Glutamatergic neuron (in vitro differentiated cells): ENCODE data around the gene MEF2D. TPM values are rescaled to one million over a fixed set of nuclear protein-coding genes. Genes with fewer than 3 reads are reported as not detected.

ENCODE experiments used
- DNase-seq: peaks from one replicate; pipeline ENCODE4 v3.0.0; 2022
- H3K27ac Mint-ChIP-seq: one replicate; pipeline ENCODE4 v1.8.0; 2020; ENCODE audit warnings: mild to moderate bottlenecking, mixed read lengths, inconsistent platforms; ENCODE audit not compliant: unreplicated experiment
- H3K27me3 Mint-ChIP-seq: one replicate; pipeline ENCODE4 v1.8.0; 2020; ENCODE audit warnings: mild to moderate bottlenecking, moderate library complexity, mixed read lengths, inconsistent platforms; ENCODE audit not compliant: unreplicated experiment
- H3K36me3 Mint-ChIP-seq: one replicate; pipeline ENCODE4 v1.8.0; 2020; ENCODE audit warnings: mild to moderate bottlenecking, mixed read lengths, inconsistent platforms; ENCODE audit not compliant: unreplicated experiment
- H3K4me1 Mint-ChIP-seq: one replicate; pipeline ENCODE4 v1.8.0; 2020; ENCODE audit warnings: mild to moderate bottlenecking, low read depth, mixed read lengths, inconsistent platforms; ENCODE audit not compliant: unreplicated experiment
- H3K4me3 Mint-ChIP-seq: one replicate; pipeline ENCODE4 v1.8.0; 2020; ENCODE audit warnings: mild to moderate bottlenecking, mixed read lengths, inconsistent platforms; ENCODE audit not compliant: unreplicated experiment
- H3K9me3 Mint-ChIP-seq: one replicate; pipeline ENCODE4 v1.8.0; 2020; ENCODE audit warnings: mild to moderate bottlenecking, moderate library complexity, mixed read lengths, inconsistent platforms; ENCODE audit not compliant: unreplicated experiment
- total RNA-seq: library from RNA; stranded (reverse); fragmentation: NEBNext Ultra II Directional; extraction: Animal tissue kit (Norgen Biotek cat#: 25700); gene quantifications from one replicate; pipeline ENCODE4 v1.2.1, GENCODE V29; 2021; ENCODE audit not compliant: unreplicated experiment
- TF ChIP-seq, protein P1 (sequence below): fragments of 200-600 bp; sonication (generic); IDR thresholded peaks from one replicate; pipeline ENCODE4 v1.5.0; 2021; ENCODE audit not compliant: partially characterized antibody, unreplicated experiment

Gene MEF2D
- total RNA-seq, 1 donor from 2014 or later, result 50.0 TPM

DNA sequence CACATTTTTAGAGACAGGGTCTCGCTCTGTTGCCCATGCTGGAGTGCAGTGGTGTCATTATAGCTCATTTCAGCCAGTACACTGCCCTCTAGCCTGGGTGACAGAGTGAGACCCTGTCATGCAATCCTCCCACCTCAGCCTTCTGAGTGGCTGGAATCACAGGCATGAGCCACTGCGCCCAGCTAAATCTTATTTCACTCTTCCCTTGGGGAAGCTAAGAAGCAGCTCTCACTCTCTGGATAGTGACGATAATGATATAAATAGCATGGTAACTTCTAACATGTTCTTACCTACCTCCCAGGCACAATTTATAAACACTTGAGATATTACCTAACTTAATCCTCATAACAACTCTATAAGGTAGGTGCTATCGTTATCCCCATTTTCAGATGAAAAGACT is 46.9 kb upstream of the MEF2D start:
- no peaks in the 10 kb centered on the region for H3K36me3 Mint-ChIP-seq
- no peak overlapping the region for H3K27ac Mint-ChIP-seq
- TF ChIP-seq, protein P1, sequence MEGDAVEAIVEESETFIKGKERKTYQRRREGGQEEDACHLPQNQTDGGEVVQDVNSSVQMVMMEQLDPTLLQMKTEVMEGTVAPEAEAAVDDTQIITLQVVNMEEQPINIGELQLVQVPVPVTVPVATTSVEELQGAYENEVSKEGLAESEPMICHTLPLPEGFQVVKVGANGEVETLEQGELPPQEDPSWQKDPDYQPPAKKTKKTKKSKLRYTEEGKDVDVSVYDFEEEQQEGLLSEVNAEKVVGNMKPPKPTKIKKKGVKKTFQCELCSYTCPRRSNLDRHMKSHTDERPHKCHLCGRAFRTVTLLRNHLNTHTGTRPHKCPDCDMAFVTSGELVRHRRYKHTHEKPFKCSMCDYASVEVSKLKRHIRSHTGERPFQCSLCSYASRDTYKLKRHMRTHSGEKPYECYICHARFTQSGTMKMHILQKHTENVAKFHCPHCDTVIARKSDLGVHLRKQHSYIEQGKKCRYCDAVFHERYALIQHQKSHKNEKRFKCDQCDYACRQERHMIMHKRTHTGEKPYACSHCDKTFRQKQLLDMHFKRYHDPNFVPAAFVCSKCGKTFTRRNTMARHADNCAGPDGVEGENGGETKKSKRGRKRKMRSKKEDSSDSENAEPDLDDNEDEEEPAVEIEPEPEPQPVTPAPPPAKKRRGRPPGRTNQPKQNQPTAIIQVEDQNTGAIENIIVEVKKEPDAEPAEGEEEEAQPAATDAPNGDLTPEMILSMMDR, result no peak
- no peaks in the 10 kb centered on the region for H3K4me1 Mint-ChIP-seq
- peaks cover 7% of the 10 kb centered on the region for H3K9me3 Mint-ChIP-seq
- peaks cover 6% of the 10 kb centered on the region for H3K27me3 Mint-ChIP-seq
- DNase-seq, result no peak
- no peak overlapping the region for H3K4me3 Mint-ChIP-seq

- DNase-seq, result no peak
- Mint-ChIP-seq H3K4me3 (no peak overlapping the region), H3K9me3 (peaks cover 3% of the 10 kb centered on the region), H3K4me1 (no peaks in the 10 kb centered on the region), H3K36me3 (no peaks in the 10 kb centered on the region), H3K27ac (no peak overlapping the region), H3K27me3 (peaks cover 3% of the 10 kb centered on the region)
- TF ChIP-seq, protein P1, result no peak
These were observed 45.7 kb upstream of the MEF2D start for GRCh38 chr1:156546267-156546666.

GRCh38 chr1:156544592-156545102 is 44.1 kb upstream of the MEF2D start:
- Mint-ChIP-seq H3K4me1 (no peaks in the 10 kb centered on the region), H3K9me3 (peaks cover 3% of the 10 kb centered on the region), H3K27ac (no peak overlapping the region), H3K27me3 (peaks cover 3% of the 10 kb centered on the region), H3K36me3 (no peaks in the 10 kb centered on the region), H3K4me3 (no peak overlapping the region)
- TF ChIP-seq, protein P1, result no peak
- no peak for DNase-seq

GRCh38 chr1:156543066-156543465 is 42.5 kb upstream of the MEF2D start:
- DNase-seq, result no peak
- Mint-ChIP-seq H3K9me3 (peaks cover 3% of the 10 kb centered on the region), H3K4me1 (no peaks in the 10 kb centered on the region), H3K36me3 (no peaks in the 10 kb centered on the region), H3K27me3 (peaks cover 3% of the 10 kb centered on the region), H3K4me3 (no peak overlapping the region), H3K27ac (no peak overlapping the region)
- TF ChIP-seq, protein P1, result no peak

DNA sequence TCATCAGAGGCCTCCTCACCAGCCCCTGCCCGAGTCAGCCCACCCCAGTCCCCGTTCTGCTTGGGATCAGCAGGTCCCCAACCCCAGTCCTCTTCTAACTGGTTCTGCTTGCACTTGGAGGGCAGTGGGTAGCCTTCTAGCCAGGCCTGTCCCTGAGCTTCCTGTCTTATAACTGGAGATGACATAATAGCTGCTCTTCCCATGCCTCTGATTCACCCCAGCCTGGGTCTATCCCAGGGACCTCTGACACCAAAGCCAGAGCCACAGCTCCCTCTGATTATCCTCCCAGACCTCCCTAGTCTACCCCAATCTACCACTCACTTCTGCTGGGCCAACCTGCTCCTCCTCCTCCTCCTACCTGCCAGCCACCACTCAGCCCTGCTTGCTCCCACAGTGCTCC is 40.4 kb upstream of the MEF2D start:
- no peak overlapping the region for H3K4me3 Mint-ChIP-seq
- TF ChIP-seq, protein P1, result no peak
- H3K27me3 Mint-ChIP-seq, result no peaks in the 10 kb centered on the region
- no peak for DNase-seq
- H3K27ac Mint-ChIP-seq, result no peak overlapping the region
- H3K36me3 Mint-ChIP-seq, result no peaks in the 10 kb centered on the region
- H3K9me3 Mint-ChIP-seq, result peaks cover 3% of the 10 kb centered on the region
- no peaks in the 10 kb centered on the region for H3K4me1 Mint-ChIP-seq
